Measurements from ENCODE around the gene MYO5B. TPM values are rescaled to one million over a fixed set of nuclear protein-coding genes. Genes with fewer than 3 reads are reported as not detected.

Gene MYO5B
- total and polyA plus RNA-seq, 8 donors: 6.2 to 25.3 (median 12.6) TPM

- Histone ChIP-seq H3K4me3 (no peak overlapping the region), H3K27ac (no peak overlapping the region), H3K27me3 (no peaks in the 10 kb centered on the region), H3K4me1 (peaks cover 5 to 9% (median 6%) of the 10 kb centered on the region in 3 donors), H3K9me3 (no peaks in the 10 kb centered on the region), H3K36me3 (peaks cover 0 to 2% (median 0%) of the 10 kb centered on the region in 3 donors)
- DNase-seq (no peak), FAIRE-seq (no peak), ATAC-seq (no peak)
- TF ChIP-seq CTCF (IDR thresholded peaks at IDR 0.05): no peak
- WGBS, 2 donors: 84 to 86% methylated on average over 4 of the region's 4 CpGs
- intact Hi-C loops (cut with DNase I): no loop called here
Observed at GRCh38 chr18:49904871-49905555, 289.9 kb downstream of the MYO5B start.

DNA sequence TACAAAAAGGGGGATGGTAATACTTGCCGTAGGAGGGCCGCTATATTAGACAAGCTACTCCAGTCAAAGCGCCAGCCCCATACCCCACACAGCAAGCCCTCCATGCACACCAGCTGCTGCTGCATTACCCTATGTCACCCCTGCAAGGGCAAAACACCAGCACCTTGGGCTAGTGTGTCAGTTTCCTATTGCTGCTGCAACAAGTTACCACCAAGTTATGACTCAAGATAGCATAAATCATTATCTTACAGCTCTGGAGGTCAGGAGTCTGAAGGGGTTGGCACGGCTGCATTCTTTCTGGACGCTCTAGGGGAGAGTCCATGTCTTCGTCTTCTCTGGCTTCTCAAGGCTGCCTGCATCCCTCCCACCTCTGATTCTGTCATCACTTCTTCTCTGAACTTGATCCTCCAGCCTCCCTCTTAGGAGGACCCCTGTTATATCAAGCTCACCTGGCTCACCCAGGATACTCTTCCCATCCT, 293.0 kb downstream of the MYO5B start:
- ATAC-seq (no peak), FAIRE-seq (no peak), DNase-seq (no peak)
- Histone ChIP-seq H3K4me1 (peaks cover 6 to 18% (median 11%) of the 10 kb centered on the region in 3 donors), H3K36me3 (peaks cover 0 to 2% (median 0%) of the 10 kb centered on the region in 3 donors), H3K27ac (no peak overlapping the region), H3K9me3 (no peaks in the 10 kb centered on the region), H3K27me3 (no peaks in the 10 kb centered on the region), H3K4me3 (no peak overlapping the region)
- no peak for TF ChIP-seq CTCF (IDR thresholded peaks at IDR 0.05)
- 91 to 95% methylated on average over 6 of the region's 6 CpGs for WGBS, 2 donors
- intact Hi-C loops (cut with DNase I): no loop called here

GRCh38 chr18:49899657-49900330, 295.2 kb downstream of the MYO5B start:
- Histone ChIP-seq H3K4me1 (peaks cover 6 to 18% (median 11%) of the 10 kb centered on the region in 3 donors), H3K27me3 (no peaks in the 10 kb centered on the region), H3K9me3 (no peaks in the 10 kb centered on the region), H3K27ac (peak overlapping the region in 2 of 4 donors; percentile 20 to 66), H3K36me3 (peaks cover 0 to 2% (median 0%) of the 10 kb centered on the region in 3 donors), H3K4me3 (no peak overlapping the region)
- no peak for TF ChIP-seq CTCF (IDR thresholded peaks at IDR 0.05)
- intact Hi-C loops (cut with DNase I): no loop called here
- WGBS, 2 donors: 31 to 37% methylated on average over 5 of the region's 5 CpGs
- ATAC-seq (peak; percentile 92 to 95 (median 94)), DNase-seq (peak in 4 of 6 donors; percentile 65 to 84 (median 72)), FAIRE-seq (no peak)

GRCh38 chr18:49898421-49898820, 296.5 kb downstream of the MYO5B start:
- FAIRE-seq (no peak), ATAC-seq (peak in 3 of 4 donors; percentile 40 to 54 (median 53)), DNase-seq (peak in 3 of 6 donors; percentile 12 to 48 (median 39))
- H3K4me3 ChIP-seq: no peak overlapping the region
- 73 to 75% methylated on average over 7 of the region's 7 CpGs for WGBS, 2 donors
- peaks cover 6 to 18% (median 11%) of the 10 kb centered on the region in 3 donors for H3K4me1 ChIP-seq
- no peaks in the 10 kb centered on the region for H3K27me3 ChIP-seq
- no peaks in the 10 kb centered on the region for H3K9me3 ChIP-seq
- H3K36me3 ChIP-seq: peaks cover 0 to 8% (median 0%) of the 10 kb centered on the region in 3 donors
- H3K27ac ChIP-seq: no peak overlapping the region
- no peak for TF ChIP-seq CTCF (IDR thresholded peaks at IDR 0.05)
- intact Hi-C loops (cut with DNase I): no loop called here
